Measurements from ENCODE around the gene MARS1.

The MARS1 gene

GRCh38 chr12:57479376-57480115, 8.3 kb upstream of the MARS1 start, which contains the start of gene ARHGAP9:
TSS of gene ARHGAP9 (minus strand) at chr12:57479866. CDS start at chr12:57479406, 460 bp downstream.
- Histone ChIP-seq H3K36me3 (ENCODE audit: control insufficient read depth in 2 of 2, insufficient read depth in 1 of 2, low read length in 2 of 2) (no peaks in the 10 kb centered on the region), H3K9me3 (ENCODE audit: control insufficient read depth, insufficient read depth, low read depth, low read length) (no peaks in the 10 kb centered on the region), H3K27ac (ENCODE audit: extremely low read depth, low read depth, low read length) (no peak within 1 kb of the TSS), H3K4me1 (ENCODE audit: control insufficient read depth, insufficient read depth, low read length) (no peaks in the 10 kb centered on the region), H3K4me3 (ENCODE audit: low read depth, low read length) (no peak within 1 kb of the TSS)
- ChIA-PET CTCF (interaction anchor here (1.0 to 1.6 kb wide), 3 partner anchors 17 to 21 kb away, joined by 4 to 8 read pairs (median 6); partner anchors contain the start of gene GLI1), POLR2A (interaction anchor here (0.6 kb wide), 1 partner anchor 16 kb away, joined by 3 read pairs; no protein-coding TSS in a partner anchor)
- TF ChIP-seq ZNF280C (tag by site-specific recombination; IDR thresholded peaks at IDR 0.05) (no peak), GLI4 (tag by site-specific recombination; IDR thresholded peaks at IDR 0.05) (no peak), ZFP3 (tag by site-specific recombination; IDR thresholded peaks at IDR 0.05; ENCODE audit: low read depth) (no peak), ZNF792 (tag by site-specific recombination; IDR thresholded peaks at IDR 0.05) (no peak), ZBTB10 (tag by site-specific recombination; IDR thresholded peaks at IDR 0.05) (no peak), WT1 (tag by site-specific recombination; IDR thresholded peaks at IDR 0.05) (no peak), ZBTB17 (tag by site-specific recombination; IDR thresholded peaks at IDR 0.05) (no peak), ZNF121 (tag by site-specific recombination; IDR thresholded peaks at IDR 0.05) (no peak), OVOL3 (tag by site-specific recombination; IDR thresholded peaks at IDR 0.05) (no peak), ZNF174 (tag by site-specific recombination; IDR thresholded peaks at IDR 0.05) (no peak), ZNF580 (tag by site-specific recombination; IDR thresholded peaks at IDR 0.05) (no peak)

GRCh38 chr12:57481671-57482070, 6.2 kb upstream of the MARS1 start:
- H3K4me3 ChIP-seq (ENCODE audit: low read depth, low read length), result no peak overlapping the region
- H3K36me3 ChIP-seq (ENCODE audit: control insufficient read depth in 2 of 2, insufficient read depth in 1 of 2, low read length in 2 of 2), result no peaks in the 10 kb centered on the region
- no peaks in the 10 kb centered on the region for H3K9me3 ChIP-seq (ENCODE audit: control insufficient read depth, insufficient read depth, low read depth, low read length)
- H3K27ac ChIP-seq (ENCODE audit: extremely low read depth, low read depth, low read length), result no peak overlapping the region
- ChIA-PET CTCF (interaction anchor here (0.7 to 1.2 kb wide), 2 partner anchors 22 to 29 kb away, joined by 3 to 7 read pairs; partner anchors contain the start of gene GLI1), POLR2A (no interaction called here)
- no peaks in the 10 kb centered on the region for H3K4me1 ChIP-seq (ENCODE audit: control insufficient read depth, insufficient read depth, low read length)
- no peak for TF ChIP-seq KLF16 (tag by site-specific recombination; IDR thresholded peaks at IDR 0.05)
- no peak for TF ChIP-seq ZNF830 (tag by site-specific recombination; IDR thresholded peaks at IDR 0.05; ENCODE audit: low read depth)
- no peak for TF ChIP-seq ZNF639 (tag by site-specific recombination; IDR thresholded peaks at IDR 0.05)
- no peak for TF ChIP-seq ZNF658 (tag by site-specific recombination; IDR thresholded peaks at IDR 0.05)
- TF ChIP-seq ZNF660 (tag by site-specific recombination; IDR thresholded peaks at IDR 0.05), result no peak
- TF ChIP-seq ZNF621 (tag by site-specific recombination; IDR thresholded peaks at IDR 0.05), result no peak
- TF ChIP-seq PRDM10 (tag by site-specific recombination; IDR thresholded peaks at IDR 0.05), result no peak
- no peak for TF ChIP-seq ZNF266 (tag by site-specific recombination; IDR thresholded peaks at IDR 0.05; ENCODE audit: low read depth)
- no peak for TF ChIP-seq GLI2 (tag by site-specific recombination; IDR thresholded peaks at IDR 0.05; ENCODE audit: borderline replicate concordance, low read depth)
- TF ChIP-seq REPIN1 (tag by site-specific recombination; IDR thresholded peaks at IDR 0.05; ENCODE audit: low read depth), result no peak
- no peak for TF ChIP-seq ZNF580 (tag by site-specific recombination; IDR thresholded peaks at IDR 0.05)
- no peak for TF ChIP-seq SETDB1 (IDR thresholded peaks at IDR 0.05; ENCODE audit: insufficient read length, low read length)
